ENCODE measurements around the gene PKD1.
"Not testable (repeated sequence)": the region's sequence is repeated elsewhere in the genome, so short reads cannot be mapped to it uniquely, and the experiment has no call there.

The PKD1 gene

DNA sequence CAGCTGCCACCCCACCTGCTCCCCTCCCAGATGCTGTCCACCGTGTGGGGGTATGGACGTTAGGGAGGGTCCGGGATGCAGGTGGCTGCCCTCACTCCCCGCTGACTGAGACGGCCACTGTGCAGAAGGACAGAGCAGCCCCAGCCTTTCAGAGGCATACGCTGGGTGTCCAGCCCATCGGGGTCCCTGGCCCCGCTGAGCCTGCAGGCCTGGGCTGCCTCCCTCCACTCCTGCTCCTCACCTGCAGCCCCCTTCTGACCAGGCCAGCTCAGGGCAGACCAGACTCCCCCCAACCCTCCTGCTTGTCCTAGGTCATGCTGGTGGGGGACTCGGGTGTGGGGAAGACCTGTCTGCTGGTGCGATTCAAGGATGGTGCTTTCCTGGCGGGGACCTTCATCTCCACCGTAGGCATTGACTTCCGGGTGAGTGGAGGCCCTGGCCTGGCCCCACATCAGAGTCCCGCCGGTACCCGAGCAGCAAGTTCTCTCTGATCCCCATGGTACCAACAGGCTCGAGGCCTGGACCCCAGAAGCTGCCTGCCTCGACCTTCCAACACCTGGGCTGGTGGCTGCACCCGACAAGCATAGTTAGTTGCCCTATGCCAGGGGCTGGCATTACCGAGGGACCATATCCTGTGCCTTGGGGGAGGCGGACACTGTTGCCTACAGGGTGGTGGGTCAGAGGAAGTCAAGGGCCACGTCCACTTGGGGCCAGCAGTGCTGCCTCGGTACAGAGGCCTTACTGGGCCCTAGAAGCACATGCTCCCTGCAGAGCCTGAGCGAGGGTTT lies 14.1 kb upstream of the PKD1 start:
- peak; percentile 45 for DNase-seq

DNA sequence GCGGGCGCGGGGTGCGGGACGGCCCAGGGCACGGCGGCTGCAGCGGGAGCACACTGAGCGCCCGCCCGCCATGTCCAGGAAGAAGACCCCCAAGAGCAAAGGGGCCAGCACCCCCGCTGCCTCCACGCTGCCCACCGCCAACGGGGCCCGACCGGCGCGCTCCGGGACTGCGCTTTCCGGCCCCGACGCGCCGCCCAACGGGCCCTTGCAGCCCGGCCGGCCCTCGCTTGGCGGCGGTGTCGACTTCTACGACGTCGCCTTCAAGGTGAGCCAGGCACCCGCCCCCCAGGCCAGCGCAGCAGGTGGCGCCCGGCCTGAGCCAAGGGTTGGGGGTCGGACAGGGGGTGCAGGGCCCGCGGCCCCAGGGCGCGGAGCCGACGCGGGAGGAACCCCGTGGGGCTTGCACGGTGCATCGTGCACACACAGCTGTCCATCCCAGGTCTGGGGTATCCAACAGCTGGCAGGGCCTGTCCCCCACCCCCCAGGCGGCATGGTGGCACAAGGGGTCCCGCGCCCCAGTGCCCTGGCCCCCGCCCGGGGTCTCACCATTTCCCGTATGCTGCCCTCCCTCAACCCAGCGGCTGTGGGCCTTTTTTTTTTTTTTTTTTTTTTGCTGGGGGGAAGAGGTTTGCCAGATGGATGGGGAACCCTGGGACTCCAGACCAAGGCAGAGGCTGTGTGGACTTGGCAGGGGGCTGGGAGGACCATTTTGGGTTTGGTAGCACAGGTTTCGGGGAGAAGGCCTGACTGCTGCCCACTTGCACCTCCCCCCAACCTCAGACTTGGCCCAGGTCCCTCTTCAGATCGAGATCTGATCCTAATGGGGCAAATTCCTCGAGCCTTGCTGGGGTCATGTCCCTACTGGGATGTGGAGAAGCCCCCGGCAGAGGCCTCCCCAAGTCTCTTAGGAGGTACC lies 13.3 kb upstream of the PKD1 start:
- peak; percentile 47 for DNase-seq

DNA sequence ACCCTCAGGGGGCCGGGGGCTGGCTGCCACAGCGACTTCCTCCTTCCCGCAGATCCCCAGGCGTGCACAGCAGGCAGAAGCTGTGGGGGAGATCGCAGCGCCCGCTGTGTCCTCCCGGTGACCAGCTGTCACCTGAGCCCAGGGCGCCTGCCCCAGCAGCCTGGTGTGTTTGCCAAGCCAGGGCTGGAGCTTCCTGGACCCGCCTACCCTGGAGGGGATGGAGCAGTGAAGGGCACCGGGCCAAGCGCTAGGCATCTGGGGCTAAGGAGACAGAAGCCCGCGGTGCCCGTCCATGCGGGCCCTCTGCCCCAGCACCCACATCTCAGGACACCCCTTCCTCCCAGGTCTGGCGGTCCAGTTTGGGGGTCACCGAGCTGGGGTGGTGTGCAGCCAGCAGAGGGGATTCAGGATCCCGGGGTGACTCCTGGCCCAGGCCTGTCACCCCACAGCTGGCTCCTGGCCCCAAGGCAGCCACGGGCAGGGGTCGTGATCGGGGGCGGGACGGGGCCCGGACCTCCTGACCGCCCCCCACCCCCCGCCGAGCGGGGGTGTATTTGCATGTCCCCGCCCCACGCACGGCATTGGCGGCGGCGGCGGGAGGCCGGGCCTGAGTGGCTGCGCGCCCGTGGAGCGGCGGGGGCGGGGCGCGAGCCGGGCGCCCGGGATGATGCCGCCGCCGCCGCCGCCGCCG lies 12.4 kb upstream of the PKD1 start, which contains the start of gene RAB26:
RAB26 (plus strand) TSS at position 645 of the 691 bp plus-strand sequence. CDS start 159 bp downstream, outside the sequence.
- peak; percentile 80 for DNase-seq

DNA sequence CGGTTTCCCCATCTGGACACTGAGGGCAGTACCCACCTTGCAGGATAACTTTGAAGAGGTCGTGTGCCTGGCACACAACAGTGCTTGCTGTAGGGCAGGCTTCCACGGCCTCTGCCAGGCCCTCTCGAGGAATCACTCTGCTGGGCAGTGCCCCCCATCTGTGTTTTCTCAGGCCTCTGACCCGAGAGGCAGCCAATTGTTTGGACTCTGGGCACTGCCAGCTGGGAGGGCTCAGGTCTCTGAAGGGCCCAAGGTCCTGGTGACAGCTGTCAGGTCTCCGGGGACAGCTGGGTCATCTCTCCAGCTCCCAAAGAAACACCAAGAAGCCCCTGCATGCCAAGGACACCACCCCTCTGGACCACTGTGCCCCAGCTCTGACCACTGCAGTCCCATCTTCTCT lies 11.7 kb upstream of the PKD1 start:
- no peak for DNase-seq

DNA sequence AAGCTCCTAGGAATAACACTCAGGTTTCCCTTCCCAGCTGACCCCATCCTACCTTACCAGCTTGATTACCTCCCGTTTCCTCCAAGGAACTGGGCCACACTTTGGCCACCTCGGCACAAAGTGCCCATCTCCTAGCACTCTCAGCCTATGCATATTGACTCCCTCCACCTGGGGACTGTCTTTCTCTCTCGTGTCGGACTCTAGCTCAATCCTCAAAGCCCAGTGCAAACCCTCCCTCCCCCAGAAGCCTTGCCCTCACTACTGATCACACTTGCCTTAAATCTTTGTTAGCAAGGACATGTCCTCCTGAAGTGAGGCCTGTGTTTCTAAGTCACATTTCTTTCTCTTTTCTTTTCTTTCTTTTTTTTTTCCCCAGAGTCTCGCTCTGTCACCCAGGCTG lies 10.1 kb upstream of the PKD1 start:
- DNase-seq, result no peak

DNA sequence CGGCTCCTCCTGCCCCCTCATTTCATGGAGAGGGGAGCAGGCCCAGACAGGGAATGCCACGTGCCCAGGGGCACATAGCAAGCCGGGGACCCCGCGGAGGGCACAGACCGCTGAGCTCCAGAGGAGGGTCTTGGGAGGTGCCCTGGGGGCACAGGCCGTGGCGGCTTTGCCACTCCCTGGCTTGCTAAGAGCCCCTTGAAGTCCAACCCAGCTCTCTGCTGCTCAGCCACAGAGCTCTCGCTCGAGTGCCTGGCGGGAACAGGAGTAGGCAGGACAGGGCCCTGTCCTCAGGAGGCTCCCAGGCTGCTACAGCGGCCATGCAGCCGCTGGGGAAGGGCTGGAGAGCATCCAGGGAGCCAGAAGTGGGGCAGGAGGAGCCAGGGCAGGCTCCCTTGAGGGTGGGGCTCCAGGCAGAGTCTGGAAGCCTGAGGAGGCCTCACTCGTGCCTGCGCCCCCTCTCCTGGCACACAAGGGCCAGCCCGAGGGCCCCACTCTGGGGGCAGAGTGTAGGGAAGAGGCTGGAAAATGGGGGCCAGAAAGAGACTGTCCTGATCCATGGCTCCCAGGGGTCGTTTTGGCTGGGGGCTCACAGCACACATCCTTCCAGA lies 8.3 kb upstream of the PKD1 start:
- no peak for DNase-seq

DNA sequence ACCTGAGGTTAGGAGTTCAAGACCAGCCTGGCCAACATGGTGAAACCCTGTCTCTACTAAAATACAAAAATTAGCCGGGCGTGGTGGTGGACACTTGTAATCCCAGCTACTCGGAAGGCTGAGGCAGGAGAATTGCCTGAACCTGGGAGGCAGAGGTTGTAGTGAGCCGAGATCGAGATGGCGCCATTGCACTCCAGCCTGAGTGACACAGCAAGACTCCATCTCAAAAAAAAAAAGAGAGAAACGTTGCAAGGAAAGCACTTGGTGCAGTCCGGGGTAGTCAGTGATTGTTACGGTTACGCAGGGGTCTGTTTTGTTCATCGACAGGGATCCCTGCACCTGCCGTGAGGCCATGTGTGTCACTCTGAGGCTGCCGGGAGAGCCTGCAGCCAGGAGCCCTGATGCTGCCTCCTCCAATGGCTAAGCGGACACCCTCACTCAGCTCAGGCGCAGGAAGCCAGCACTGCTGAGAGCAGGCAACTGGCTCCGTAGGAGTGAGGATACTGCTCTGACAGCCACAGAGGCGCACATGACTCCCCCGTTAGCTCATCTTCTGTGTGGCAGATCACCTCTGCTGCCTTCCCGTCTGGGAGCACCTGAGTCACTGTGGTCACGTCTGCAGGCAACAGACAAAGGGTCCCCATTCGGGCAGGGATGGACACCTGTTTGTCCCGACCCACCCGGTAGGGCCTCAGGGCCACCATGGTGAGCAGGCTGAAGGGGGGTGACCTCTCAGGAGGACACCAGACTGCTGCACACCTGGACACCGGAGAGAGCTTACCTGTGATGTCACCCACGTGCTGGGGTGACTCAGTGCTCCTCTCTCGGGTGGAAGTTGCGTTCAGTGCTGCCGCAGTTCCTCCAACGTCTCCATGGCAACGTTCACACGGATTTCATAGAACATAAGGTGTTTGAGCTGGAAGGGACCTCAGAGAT lies 7.5 kb upstream of the PKD1 start:
- DNase-seq, result no peak

DNA sequence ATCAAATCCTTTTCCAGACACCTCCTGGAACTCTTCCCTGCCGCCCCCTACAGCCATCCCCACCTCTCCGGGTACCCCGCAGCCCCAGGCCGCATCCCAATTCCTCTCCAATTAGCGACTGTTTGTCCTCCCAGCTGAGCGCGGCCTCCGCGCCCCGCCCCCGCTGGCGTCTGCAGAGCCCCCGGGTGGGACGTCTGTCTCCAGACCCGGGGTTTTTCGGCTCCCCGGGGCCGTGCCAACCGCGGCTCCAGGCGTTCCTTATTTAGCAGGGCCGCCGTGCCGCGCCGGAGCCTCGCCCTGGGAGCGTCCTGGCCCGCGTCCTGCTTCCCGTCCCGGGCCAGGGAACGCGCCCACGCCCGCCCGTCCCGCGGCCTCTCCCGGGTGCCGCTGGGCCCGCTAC lies 627 bp downstream of the PKD1 start:
- DNase-seq, result not testable (repeated sequence)

DNA sequence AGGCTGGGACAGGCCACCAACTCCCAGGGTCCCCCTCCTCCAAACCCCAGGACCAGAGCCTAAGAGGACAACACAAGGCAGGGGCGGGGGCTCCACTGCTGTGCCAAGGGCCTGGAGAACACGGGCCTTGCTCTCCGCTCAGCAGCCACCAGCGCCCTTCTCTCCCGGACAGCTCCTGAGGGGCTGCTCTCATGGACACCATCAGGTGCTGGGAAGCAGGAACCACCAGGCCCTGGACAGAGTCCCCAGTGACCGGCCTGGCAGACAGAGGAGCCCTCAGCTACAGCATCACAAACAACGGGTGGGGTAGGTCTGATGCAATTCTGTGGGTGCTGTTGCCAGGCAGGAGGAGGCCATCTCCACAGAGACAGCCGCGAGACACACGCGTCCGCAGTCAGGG lies 1.9 kb downstream of the PKD1 start:
- DNase-seq, result not testable (repeated sequence)

DNA sequence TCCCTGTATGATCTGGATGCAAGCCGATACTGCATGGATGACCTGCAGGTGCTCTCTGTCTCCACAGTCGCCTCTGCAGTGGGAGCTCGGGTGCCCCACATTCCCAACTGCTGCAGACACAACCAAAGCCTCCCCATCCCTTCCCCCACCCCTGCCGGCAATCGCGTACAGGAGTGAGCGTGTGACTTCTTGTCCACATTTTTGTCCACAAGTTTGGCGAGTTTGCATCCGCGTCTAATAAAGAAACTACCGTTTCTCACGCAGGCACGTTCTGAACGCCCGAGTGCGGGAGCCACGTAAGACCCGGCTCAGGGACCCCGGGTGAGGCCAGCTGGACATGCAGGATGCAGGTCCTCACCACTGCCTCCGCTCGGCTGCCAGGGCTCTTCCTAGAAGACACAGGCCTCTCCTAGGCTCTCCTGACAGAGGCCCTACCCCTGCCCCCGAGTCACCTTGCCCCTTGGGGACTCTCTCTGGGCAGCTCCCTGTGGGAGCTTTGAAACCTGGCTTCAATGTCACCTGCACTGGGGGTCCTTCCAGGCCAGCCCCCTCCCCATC lies 5.7 kb downstream of the PKD1 start:
- peak; percentile 21 for DNase-seq

DNA sequence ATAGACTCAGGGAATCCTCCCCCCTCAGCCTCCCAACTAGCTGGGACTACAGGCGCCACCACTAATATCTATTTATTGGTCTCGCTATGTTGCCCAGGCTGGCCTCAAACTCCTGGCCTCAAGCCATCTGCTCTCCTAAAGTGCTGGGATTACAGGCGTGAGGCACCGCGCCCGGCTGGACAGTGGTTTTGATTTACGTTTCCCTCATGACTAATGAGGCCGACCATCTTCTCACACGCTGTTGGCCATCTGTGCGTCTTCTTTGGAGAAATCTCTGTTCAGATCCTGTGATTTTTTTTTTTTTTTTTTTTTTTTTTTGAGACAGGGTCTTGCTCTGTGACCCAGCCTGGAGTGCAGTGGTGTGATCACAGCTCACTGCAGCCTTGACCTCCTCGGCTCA lies 6.4 kb downstream of the PKD1 start:
- DNase-seq, result peak; percentile 18

DNA sequence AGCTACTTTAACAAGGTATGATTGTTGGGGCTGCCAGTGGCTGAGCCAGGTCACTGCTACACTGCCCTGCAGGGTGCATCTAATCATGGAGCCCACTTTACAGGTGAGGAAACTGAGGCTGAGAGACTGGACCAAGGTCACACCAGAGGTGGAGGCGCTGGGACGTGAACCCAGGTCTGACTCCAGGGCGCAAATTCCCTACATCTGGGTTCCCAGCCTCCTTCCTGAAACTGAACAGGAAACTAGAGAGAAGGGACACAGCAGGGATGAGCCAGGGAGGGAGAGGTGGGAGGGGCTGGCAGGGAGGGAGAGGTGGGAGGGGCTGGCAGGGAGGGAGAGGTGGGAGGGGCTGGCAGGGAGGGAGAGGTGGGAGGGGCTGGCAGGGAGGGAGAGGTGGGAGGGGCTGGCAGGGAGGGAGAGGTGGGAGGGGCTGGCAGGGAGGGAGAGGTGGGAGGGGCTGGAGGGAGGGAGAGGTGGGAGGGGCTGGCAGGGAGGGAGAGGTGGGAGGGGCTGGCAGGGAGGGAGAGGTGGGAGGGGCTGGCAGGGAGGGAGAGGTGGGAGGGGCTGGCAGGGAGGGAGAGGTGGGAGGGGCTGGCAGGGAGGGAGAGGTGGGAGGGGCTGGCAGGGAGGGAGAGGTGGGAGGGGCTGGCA lies 7.9 kb downstream of the PKD1 start:
- peak; percentile 13 for DNase-seq

DNA sequence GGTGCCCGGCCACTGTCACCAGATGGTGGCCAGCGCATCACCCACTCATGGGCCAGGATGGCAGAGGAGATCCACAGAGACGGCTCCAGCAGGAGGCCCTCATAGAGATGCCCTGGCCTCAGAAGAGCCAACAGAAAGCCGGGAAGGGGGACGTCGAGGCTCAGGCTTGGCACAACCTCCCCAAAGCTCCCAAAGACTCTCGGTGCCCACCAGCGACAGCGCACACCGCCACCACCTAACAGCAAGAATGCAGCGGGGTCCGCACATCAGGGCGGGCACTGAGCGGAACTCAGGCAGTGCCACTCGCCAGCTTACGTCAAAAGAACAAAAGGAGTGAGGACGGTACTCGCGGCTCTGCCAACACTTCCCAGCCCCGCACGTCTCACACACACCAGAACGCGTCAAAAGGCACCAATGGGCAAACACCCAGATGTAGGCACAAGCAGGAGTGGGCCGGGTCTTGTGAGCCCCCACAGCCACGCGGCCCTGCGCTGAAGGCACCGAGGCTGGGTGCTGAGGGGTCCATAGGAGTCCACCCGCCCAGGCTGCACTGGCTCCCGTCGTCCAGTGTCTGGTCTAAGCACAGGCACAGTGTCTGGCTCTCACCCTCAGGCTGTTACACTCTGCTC lies 8.7 kb downstream of the PKD1 start:
- not testable (repeated sequence) for DNase-seq

DNA sequence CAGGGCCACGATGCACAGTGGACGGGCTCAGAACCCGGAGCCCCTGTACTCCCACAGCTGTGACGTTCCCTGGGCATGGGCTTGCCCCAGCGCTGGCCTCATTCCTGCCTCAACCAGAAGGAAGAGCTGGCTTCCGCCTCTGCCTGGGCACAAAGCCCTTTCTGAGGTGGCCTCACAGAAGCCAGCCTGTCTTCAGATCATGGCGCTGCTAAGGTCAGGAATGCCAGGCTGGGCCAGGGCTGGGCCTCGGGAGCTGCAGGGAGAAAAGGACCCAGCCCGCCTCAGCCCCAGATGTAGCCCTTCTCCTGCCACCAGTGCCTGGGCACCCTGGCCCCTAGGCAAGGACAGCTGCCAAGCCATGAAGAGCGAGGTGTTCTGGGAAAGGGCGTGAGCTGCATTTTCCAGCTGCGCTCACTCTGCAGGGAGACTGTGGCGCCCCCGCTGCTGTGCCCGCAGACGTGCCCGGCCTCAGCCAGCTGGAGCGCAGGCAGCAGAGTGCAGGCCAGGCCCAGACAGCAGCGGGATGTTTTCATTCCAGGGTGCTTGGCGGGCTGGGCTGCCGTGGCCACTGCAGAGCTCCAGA lies 9.4 kb downstream of the PKD1 start:
- peak; percentile 10 for DNase-seq

DNA sequence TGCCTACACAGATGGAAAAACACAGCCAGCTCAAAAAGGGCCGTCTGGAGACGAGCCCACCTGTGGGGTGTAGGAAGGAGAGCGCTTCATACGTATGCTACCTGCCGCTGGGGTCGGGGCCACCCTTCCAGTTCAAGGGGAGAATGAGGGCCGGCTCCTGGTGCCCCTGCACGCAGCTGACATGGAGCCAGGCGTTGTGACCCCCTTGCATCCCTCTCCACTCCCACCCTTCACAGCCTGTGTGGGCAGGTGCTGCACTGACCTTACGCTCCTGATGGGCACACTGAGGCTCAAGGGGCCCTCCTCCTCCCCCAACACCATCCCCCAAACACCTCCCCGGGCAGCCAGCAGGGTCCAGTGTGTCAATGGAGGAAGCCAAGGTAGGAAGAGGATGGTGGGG lies 10.1 kb downstream of the PKD1 start:
- not testable (repeated sequence) for DNase-seq

DNA sequence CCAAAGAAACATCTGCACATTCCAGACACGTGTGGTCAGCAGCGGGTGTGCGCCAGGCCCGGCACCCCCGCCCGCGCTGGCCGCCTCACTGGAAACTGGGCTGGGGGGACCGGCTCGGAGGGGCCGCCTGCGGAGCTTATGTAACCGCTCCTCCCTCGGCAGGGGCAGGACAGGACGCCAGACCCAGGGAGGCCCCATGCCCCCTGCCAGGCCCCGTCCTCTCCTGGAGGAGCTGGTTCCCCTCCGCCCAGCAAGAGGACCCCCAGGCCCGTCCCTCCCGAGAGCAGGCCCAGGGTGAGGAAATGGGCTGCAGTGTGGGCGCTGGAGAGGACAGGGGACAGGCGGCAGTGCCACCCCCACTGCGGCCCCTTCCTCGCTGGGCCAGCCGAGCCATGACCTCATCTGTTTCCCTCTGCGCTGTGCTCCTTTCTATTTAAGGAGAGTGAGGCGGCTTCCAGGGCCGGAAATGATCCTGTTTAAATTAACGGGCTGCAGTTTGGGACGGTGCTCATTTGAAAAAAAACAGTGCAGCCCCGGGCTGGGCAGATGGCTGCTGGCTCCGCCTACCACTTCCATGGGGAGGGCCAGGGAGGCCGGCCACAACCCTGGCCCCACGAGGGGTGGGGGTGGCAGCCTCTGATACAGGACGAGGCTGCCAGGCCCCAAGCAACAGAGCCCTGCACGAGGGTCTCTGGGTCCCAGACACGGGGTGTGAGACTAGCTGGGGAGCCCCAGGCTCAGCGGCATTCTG lies 10.8 kb downstream of the PKD1 start:
- DNase-seq, result peak; percentile 83

DNA sequence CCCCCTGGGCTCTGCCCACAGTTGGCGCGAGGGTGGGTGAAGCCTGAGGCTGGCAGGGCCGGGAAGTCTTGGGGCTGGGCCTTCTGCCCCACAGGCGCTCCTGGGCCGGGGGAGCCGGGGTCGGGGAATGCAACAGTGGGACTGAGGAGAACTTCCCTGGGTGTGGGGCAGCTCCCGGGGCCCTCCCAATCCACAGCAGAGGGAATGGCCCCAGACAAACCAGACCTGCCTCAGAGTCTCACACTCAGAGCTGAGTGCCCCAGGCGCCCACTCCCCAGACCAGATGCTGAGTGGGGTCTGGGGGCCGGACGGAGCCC lies 11.4 kb downstream of the PKD1 start:
- DNase-seq, result not testable (repeated sequence)

DNA sequence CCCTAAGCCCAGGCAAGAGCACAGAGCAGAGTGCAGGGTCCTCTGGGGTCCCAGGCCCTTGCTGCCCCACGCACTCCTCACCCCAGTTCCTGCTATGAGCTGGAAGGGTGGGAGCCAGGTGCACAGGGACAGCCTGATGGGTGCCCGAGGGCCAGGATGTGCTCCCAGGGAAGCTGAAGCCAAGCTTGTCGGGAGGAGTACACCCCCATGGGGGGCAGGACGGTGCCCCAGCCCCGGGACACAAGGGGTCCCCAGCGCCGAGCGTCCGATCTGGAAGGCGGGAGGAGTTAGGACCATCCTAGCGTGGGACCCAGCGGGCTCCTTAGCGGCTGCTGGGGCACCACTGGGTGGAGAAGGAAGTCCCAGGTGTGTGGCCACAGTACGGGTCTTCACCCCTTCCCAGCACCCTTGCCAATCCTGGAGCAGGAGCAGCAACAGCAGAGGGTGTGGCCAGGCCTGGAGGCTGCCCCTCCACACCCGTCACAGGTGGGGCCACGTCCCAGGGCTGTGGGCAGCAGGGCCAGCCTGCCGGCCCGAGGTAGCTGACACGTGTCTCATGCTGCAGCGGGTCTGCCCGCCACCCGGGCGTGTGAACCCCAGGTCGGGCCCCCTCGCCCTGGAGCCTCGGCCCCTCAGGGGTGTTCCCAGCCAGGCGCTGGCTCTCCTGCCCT lies 11.9 kb downstream of the PKD1 start:
- DNase-seq, result peak; percentile 24
